PFSK-1 (cell line): ENCODE results near the gene MAF.

ENCODE experiments used
- FOXP2 ChIP-seq: optimal IDR thresholded peaks from 2 replicates; pipeline ENCODE3; 2011; ENCODE audit warnings: borderline replicate concordance, control low read depth, inconsistent platforms; ENCODE audit not compliant: insufficient read depth; ENCODE audit errors: extremely low read length, extremely low read depth
- POLR2AphosphoS5 ChIP-seq: IDR thresholded peaks from 2 replicates; pipeline ENCODE4 v1.6.1; 2012; ENCODE audit warnings: low read depth, mild to moderate bottlenecking, control low read depth, low read length, moderate library complexity
- REST ChIP-seq, 2 experiments: IDR thresholded peaks; 2 replicates each; pipeline versions ENCODE4 v1.6.1 to v1.8.0; 2011 to 2012; ENCODE audit warnings: low read depth in 2 of 2, low read length in 2 of 2, control low read depth in 1 of 2, inconsistent platforms in 1 of 2, mild to moderate bottlenecking in 1 of 2, moderate library complexity in 1 of 2; ENCODE audit not compliant: insufficient read depth in 1 of 2
- SIN3A ChIP-seq: IDR thresholded peaks from 2 replicates; pipeline ENCODE4 v1.6.1; 2012; ENCODE audit warnings: mild to moderate bottlenecking, low read length, moderate library complexity, borderline replicate concordance; ENCODE audit not compliant: insufficient read depth
- TAF1 ChIP-seq: IDR thresholded peaks from 2 replicates; pipeline ENCODE4 v1.6.1; 2012; ENCODE audit warnings: low read length, control low read depth, borderline replicate concordance; ENCODE audit not compliant: insufficient read depth

The MAF gene

GRCh38 chr16:79562166-79562823, 38.2 kb downstream of the MAF start:
- TF ChIP-seq TAF1 (no peak), REST (IDR thresholded peaks at IDR 0.05; ENCODE audit: insufficient read depth in 1 of 2, low read depth in 2 of 2, low read length in 2 of 2) (no peak), SIN3A (no peak), POLR2AphosphoS5 (no peak), FOXP2 (no peak)

- TF ChIP-seq POLR2AphosphoS5 (no peak), FOXP2 (no peak), TAF1 (no peak), SIN3A (no peak), REST (IDR thresholded peaks at IDR 0.05; ENCODE audit: insufficient read depth in 1 of 2, low read depth in 2 of 2, low read length in 2 of 2) (no peak)
Observed at GRCh38 chr16:79561729-79562128, 38.8 kb downstream of the MAF start.

- TF ChIP-seq TAF1 (no peak), SIN3A (no peak), REST (IDR thresholded peaks at IDR 0.05; ENCODE audit: insufficient read depth in 1 of 2, low read depth in 2 of 2, low read length in 2 of 2) (no peak), POLR2AphosphoS5 (no peak), FOXP2 (no peak)
Observed at GRCh38 chr16:79560923-79561322, 39.6 kb downstream of the MAF start.

- TF ChIP-seq FOXP2 (no peak), TAF1 (no peak), POLR2AphosphoS5 (no peak), REST (IDR thresholded peaks at IDR 0.05; ENCODE audit: insufficient read depth in 1 of 2, low read depth in 2 of 2, low read length in 2 of 2) (no peak), SIN3A (no peak)
Observed at GRCh38 chr16:79560318-79560717, 40.2 kb downstream of the MAF start.
